Mucosa of stomach (tissue), 1 donor: ENCODE data around the gene SLC6A13.

Experiments used
- H3K27me3 ChIP-seq: one replicate; pipeline ENCODE4 v1.7.0; 2013; ENCODE audit warnings: mild to moderate bottlenecking, low read length; ENCODE audit not compliant: control insufficient read depth, insufficient read depth
- H3K36me3 ChIP-seq: one replicate; pipeline ENCODE4 v1.7.0; 2013; ENCODE audit warnings: low read length; ENCODE audit not compliant: control insufficient read depth, insufficient read depth
- H3K4me1 ChIP-seq: one replicate; pipeline ENCODE4 v1.7.0; 2013; ENCODE audit warnings: mild to moderate bottlenecking, low read length; ENCODE audit not compliant: control insufficient read depth, insufficient read depth
- H3K4me3 ChIP-seq: one replicate; pipeline ENCODE4 v1.7.0; 2013; ENCODE audit warnings: low read length
- H3K9ac ChIP-seq: one replicate; pipeline ENCODE4 v1.7.0; 2013; ENCODE audit warnings: mild to moderate bottlenecking, low read length, moderate library complexity
- H3K9me3 ChIP-seq: one replicate; pipeline ENCODE4 v1.7.0; 2013; ENCODE audit warnings: mild to moderate bottlenecking, low read length, moderate library complexity; ENCODE audit not compliant: control insufficient read depth
- donor health status: Pancreatic carcinoma.

The SLC6A13 gene

GRCh38 chr12:229441-230191, 33.0 kb downstream of the SLC6A13 start:
- Histone ChIP-seq H3K9me3 (no peaks in the 10 kb centered on the region), H3K4me3 (no peak overlapping the region), H3K4me1 (no peaks in the 10 kb centered on the region), H3K9ac (no peak overlapping the region), H3K27me3 (peaks cover 4% of the 10 kb centered on the region), H3K36me3 (no peaks in the 10 kb centered on the region)

GRCh38 chr12:228846-229200, 33.8 kb downstream of the SLC6A13 start:
- H3K36me3 ChIP-seq = no peaks in the 10 kb centered on the region
- H3K4me1 ChIP-seq = no peaks in the 10 kb centered on the region
- H3K4me3 ChIP-seq = no peak overlapping the region
- peaks cover 4% of the 10 kb centered on the region for H3K27me3 ChIP-seq
- no peaks in the 10 kb centered on the region for H3K9me3 ChIP-seq
- no peak overlapping the region for H3K9ac ChIP-seq

GRCh38 chr12:227923-228845, 34.5 kb downstream of the SLC6A13 start:
- Histone ChIP-seq H3K36me3 (no peaks in the 10 kb centered on the region), H3K9me3 (no peaks in the 10 kb centered on the region), H3K27me3 (peaks cover 4% of the 10 kb centered on the region), H3K4me1 (no peaks in the 10 kb centered on the region), H3K4me3 (no peak overlapping the region), H3K9ac (no peak overlapping the region)

GRCh38 chr12:227286-227915, 35.2 kb downstream of the SLC6A13 start:
- H3K36me3 ChIP-seq = no peaks in the 10 kb centered on the region
- H3K9ac ChIP-seq = no peak overlapping the region
- peaks cover 4% of the 10 kb centered on the region for H3K27me3 ChIP-seq
- no peak overlapping the region for H3K4me3 ChIP-seq
- H3K4me1 ChIP-seq = no peaks in the 10 kb centered on the region
- H3K9me3 ChIP-seq = no peaks in the 10 kb centered on the region

GRCh38 chr12:226401-226800, 36.2 kb downstream of the SLC6A13 start:
- Histone ChIP-seq H3K9me3 (no peaks in the 10 kb centered on the region), H3K36me3 (no peaks in the 10 kb centered on the region), H3K4me3 (no peak overlapping the region), H3K9ac (no peak overlapping the region), H3K27me3 (peaks cover 9% of the 10 kb centered on the region), H3K4me1 (no peaks in the 10 kb centered on the region)

GRCh38 chr12:225012-225411, 37.6 kb downstream of the SLC6A13 start:
- H3K27me3 ChIP-seq = peaks cover 9% of the 10 kb centered on the region
- H3K9me3 ChIP-seq = no peaks in the 10 kb centered on the region
- H3K4me3 ChIP-seq = no peak overlapping the region
- no peak overlapping the region for H3K9ac ChIP-seq
- H3K4me1 ChIP-seq = no peaks in the 10 kb centered on the region
- H3K36me3 ChIP-seq = no peaks in the 10 kb centered on the region

- Histone ChIP-seq H3K9me3 (no peaks in the 10 kb centered on the region), H3K4me1 (no peaks in the 10 kb centered on the region), H3K27me3 (peaks cover 12% of the 10 kb centered on the region), H3K36me3 (no peaks in the 10 kb centered on the region), H3K9ac (no peak overlapping the region), H3K4me3 (no peak overlapping the region)
Measured at GRCh38 chr12:224330-224729, 38.3 kb downstream of the SLC6A13 start.

GRCh38 chr12:223841-224240, 38.8 kb downstream of the SLC6A13 start:
- peaks cover 12% of the 10 kb centered on the region for H3K27me3 ChIP-seq
- no peak overlapping the region for H3K4me3 ChIP-seq
- no peaks in the 10 kb centered on the region for H3K9me3 ChIP-seq
- no peak overlapping the region for H3K9ac ChIP-seq
- H3K36me3 ChIP-seq = no peaks in the 10 kb centered on the region
- H3K4me1 ChIP-seq = no peaks in the 10 kb centered on the region

GRCh38 chr12:221736-222135, 40.9 kb downstream of the SLC6A13 start:
- Histone ChIP-seq H3K9ac (no peak overlapping the region), H3K4me1 (no peaks in the 10 kb centered on the region), H3K9me3 (no peaks in the 10 kb centered on the region), H3K36me3 (no peaks in the 10 kb centered on the region), H3K4me3 (no peak overlapping the region), H3K27me3 (peaks cover 7% of the 10 kb centered on the region)

GRCh38 chr12:220946-221550, 41.6 kb downstream of the SLC6A13 start:
- no peaks in the 10 kb centered on the region for H3K4me1 ChIP-seq
- no peaks in the 10 kb centered on the region for H3K9me3 ChIP-seq
- H3K27me3 ChIP-seq = peaks cover 7% of the 10 kb centered on the region
- no peak overlapping the region for H3K9ac ChIP-seq
- no peak overlapping the region for H3K4me3 ChIP-seq
- no peaks in the 10 kb centered on the region for H3K36me3 ChIP-seq

GRCh38 chr12:220491-220890, 42.1 kb downstream of the SLC6A13 start:
- Histone ChIP-seq H3K36me3 (no peaks in the 10 kb centered on the region), H3K27me3 (peaks cover 7% of the 10 kb centered on the region), H3K4me3 (no peak overlapping the region), H3K9ac (no peak overlapping the region), H3K4me1 (no peaks in the 10 kb centered on the region), H3K9me3 (no peaks in the 10 kb centered on the region)
